Subcutaneous adipose tissue (tissue), 4 donors: ENCODE results near the gene SLIT3. TPM values are rescaled to one million over a fixed set of nuclear protein-coding genes. Genes with fewer than 3 reads are reported as not detected.

ENCODE experiments used
- CTCF ChIP-seq: fragments of 450-650 bp; IDR thresholded peaks from one replicate; pipeline ENCODE4 v1.5.1; 2016; ENCODE audit warnings: low read depth, mild to moderate bottlenecking, control low read depth, antibody characterized with exemption, moderate library complexity
- total RNA-seq, 4 donors: library from RNA; depleted of rRNA; stranded (reverse); fragments of >200 nt; gene quantifications; one replicate each; pipeline ENCODE4 v1.1.0, GENCODE V29; 2016

The SLIT3 gene
- total RNA-seq, 4 donors from 2014 or later = 48.1 to 163 (median 83.2) TPM

- TF ChIP-seq CTCF = no peak
Observed at GRCh38 chr5:168920019-168920810, 380.7 kb downstream of the SLIT3 start.

DNA sequence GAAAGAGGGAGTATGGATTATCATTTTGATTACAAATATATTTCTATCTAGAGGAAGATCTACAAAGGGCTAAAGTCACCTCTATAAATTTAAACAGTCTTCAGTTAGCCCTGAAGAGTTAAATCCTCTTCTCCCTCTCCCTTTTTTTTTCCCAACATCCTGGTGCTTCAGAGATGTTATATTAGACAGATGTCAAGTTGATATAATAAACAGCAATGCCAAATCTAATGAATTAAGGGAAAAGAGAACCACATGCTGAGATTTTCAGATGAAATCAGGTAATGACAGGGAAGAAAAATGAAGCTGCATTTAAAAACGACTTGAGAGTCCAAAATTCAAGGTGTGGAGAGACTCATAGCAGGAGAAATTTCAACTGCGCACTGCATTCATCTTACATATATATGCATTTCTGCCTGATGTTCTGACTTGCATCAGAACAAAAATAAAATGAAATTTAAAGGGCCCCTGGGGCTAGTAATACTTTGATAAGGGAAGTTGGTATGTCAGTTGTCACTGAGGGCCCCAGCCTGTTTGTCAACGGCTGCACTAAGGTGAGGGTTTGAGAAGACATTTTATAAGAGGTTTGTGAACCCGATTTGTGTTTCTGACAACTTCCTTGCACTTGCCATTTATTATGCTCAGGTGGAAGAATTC is 382.9 kb downstream of the SLIT3 start:
- TF ChIP-seq CTCF = no peak

DNA sequence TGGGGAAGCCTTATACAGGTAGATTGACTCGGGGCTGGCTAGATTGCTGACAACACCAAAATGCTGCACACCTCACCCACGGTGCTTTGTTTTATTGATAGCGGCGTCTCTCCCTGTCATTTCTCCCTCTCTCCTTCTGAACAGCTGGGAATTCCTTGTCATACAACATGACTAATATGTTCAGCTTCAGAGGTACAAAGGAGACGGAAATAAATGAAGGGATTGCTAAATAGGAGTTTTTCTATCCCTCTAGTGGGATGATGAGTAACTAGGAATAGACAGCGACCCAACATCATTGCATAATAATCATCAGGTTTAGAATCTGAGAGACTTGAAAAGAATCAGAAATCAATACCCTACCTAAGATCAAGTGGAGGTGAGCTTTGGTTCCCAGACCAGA is 384.1 kb downstream of the SLIT3 start:
- TF ChIP-seq CTCF = no peak

- TF ChIP-seq CTCF = no peak
Observed at GRCh38 chr5:168916266-168916665, 384.7 kb downstream of the SLIT3 start.

DNA sequence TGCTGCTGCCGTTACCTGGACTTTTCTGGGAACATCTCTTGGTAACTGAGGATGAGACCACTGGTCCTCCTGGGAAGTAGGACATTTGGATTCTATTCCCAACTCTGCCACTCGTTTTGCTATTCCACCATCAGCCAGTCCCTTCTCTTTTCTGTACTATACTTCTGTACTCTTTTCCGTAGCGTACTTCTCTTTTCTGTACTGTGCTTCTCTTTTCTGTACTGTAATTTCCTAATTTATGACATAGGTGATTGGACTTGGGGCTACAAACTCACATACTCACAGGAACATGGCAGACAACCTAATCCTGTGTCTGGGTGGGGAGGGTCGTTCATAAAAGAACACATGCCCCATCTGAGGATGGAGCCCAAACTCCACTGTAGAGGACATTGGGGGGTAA is 386.4 kb downstream of the SLIT3 start:
- no peak for TF ChIP-seq CTCF

DNA sequence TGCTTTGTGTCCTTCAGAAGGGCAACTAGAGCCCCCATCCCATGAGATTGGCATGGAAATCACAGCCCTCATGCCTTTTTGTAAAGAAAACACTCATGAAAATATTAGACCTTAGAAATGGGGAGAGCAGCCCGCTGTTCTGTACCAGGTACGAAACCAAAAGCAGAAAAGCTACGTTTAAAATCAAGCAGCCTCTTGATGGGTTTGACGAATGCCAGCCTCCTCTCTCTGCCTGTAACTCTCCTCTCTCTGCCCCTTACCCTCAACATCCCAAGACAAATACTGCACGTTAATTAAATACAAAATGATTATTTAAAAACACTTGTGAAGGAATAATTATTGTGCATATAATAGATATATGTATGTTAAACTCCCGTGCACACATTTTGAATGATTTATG is 390.1 kb downstream of the SLIT3 start:
- TF ChIP-seq CTCF = no peak

DNA sequence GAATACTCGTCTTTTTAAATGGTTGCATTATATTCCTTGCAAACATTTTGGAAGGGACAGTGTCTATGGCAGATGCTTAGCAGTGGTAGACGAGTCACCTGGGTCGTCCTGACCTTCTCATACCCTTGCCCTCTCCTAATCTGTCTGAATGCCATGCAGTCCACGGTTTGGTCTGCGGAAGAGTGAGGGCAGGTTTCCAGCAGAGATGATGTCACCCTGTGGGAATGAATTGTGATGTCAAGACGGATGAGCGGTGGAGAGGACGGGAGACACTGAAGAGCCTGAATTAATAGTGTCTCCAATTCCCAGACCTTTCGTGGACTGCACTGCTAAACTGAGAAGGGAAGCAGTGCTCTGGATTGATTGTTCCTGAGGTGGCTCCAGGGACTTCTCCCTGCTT is 392.7 kb downstream of the SLIT3 start:
- no peak for TF ChIP-seq CTCF
